GM12892 (cell line): ENCODE data around the gene CFAP43.

ENCODE experiments used
- POLR2A ChIP-seq: IDR thresholded peaks from 2 replicates; pipeline ENCODE4 v1.6.1; 2011; ENCODE audit warnings: low read depth, low read length, control low read depth
- POLR2AphosphoS5 ChIP-seq: IDR thresholded peaks from 2 replicates; pipeline ENCODE4 v1.6.1; 2011; ENCODE audit warnings: low read depth, low read length, control low read depth

DNA sequence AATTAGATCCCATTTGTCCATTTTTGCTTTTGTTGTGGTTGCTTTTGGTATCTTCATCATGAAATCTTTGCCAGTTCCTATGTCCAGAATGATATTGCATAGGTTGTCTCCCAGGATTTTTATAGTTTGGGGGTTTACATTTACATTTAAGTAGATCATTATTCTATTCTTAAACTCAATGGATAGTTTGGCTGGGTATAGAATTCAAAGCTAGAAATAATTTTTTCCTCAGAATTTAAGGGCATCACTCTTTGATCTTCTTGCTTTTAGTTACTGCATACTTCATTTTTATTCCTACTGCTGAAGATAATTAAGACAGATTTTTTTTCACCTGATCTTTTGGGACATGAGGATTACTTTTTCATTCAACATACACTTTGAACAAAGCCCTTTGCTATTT, 80.4 kb downstream of the CFAP43 start:
- no peak for TF ChIP-seq POLR2A
- no peak for TF ChIP-seq POLR2AphosphoS5
